Fibroblast of the conjunctiva (primary cell): Measurements from ENCODE around the gene NUP205.
A peak's percentile ranks its signal among the peaks of the same experiment; 100 is the strongest.
"Not testable (repeated sequence)": the region's sequence is repeated elsewhere in the genome, so short reads cannot be mapped to it uniquely, and the experiment has no call there.

Experiments
- DNase-seq: peaks from one replicate; pipeline ENCODE4 v3.0.0-alpha.2; 2010; ENCODE audit warnings: low read depth

NUP205 gene

DNA sequence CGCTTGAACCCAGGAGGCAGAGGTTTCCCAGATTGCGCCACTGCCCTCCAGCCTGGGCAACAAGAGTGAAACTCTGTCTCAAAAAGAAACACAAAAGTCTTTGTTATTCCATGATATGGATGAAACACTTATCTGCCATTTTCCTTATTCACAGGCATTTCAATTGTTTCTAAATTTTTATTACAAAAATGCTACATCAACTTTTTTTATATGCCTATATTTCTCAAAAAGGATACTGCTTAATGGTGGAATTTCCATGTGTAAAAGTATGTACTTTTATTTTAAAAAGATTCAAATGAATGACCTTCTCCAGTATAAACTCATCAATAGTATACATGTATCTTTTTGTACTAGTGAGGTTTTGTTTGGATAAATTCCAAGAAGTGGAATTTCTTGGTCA is 62.7 kb downstream of the NUP205 start:
- no peak for DNase-seq

DNA sequence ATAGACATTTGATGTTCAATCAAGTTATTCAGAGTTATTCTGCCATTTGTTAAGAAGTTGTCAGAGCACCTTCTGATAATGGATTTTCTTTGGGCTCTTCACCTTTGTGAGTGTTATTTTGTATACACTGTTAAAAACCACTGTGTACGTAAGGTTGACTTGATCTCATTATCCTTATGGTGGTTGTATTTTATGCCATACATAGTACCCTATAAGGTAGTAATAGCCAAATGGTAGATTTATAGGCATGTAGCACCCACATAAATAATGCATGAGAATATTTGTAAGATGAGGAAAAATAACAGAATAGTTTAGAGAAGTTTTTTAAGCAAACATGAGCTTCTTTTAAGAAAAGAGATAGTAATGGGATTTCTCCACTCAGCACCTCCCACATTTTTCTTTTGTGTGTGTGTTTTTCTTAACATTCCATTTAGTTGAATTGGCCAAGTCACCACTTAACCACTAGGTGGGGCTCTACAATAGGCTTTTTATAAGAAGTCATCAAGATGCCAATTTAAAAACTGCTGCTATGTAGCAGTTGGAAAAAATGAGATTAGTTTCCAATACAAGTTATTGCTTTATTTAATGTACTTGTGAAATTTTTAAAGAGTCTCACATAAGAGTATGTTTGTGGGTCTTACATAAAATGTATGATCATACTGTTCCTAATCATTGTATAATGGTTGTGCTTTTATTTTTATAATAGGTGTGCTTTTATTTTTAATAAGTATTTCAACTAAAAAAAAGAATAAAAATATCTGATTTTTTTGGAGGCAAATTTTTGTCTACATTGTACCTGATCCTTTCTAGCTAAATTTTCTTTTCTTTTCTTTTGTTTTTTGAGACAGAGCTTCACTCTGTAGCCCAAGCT is 63.5 kb downstream of the NUP205 start:
- DNase-seq = peak; percentile 78

DNA sequence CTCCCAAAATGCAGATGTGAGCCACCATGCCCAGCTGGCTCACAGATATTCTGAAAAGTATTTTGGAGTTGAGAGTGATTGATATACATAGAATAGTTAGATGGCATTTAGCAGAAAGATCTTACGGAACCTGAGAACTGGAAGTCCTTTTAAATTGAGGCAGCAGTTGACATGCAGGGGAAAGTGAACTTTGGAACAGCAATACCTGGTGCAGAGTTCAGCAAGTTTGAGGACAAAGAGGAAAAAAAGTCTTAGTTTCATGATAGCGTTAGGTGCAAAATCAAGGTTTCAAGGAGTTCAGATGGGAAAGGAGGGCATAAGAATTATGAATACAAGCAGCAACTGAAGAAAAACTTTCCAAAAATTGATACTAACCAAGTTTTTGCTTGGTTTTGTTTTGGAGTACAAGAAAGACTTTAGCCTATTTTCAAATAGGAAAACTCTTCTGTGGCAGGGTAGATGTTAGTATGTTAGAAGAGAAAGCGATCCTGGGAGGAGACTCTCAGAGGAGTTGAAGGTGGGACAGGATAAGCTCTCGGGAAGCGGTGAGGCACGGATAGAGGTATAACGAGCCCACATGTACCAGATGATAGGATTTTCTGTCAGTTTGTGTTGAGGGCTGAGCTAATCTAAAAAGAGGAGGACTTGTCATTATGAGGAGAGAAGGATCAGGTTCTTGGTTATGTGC is 76.6 kb downstream of the NUP205 start:
- DNase-seq = no peak

DNA sequence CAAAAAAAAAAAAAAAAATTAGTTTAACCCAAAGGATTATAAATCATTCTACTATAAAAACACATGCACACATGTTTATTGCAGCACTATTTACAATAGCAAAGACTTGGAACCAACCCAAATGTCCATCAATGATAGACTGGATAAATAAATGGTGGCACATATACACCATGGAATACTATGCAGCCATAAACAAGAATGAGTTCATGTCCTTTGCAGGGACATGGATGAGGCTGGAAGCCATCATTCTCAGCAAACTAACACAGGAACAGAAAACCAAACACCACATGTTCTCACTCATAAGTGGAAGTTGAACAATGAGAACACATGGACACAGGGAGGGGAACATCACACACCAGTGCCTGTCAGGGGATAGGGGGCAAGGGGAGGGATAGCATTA is 82.0 kb downstream of the NUP205 start:
- DNase-seq = not testable (repeated sequence)

DNA sequence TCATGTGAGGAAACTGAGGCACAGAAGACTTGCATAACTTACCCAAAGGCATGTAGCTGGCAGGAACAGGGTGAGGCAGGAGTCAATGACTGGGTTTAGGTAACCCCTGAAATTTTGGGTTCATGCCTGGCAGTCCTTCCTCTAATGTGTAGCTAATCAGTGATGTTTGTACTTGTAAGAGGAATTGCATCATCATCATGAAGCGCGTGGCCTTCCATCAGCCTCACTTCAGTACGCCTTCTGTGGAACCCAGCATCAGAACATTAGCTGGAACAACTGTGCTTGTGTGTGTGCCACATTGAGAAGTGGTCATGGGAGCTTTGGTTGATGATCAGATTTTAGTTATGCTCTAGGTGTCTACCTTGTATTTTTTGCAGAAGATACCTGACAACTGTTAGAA is 86.4 kb downstream of the NUP205 start:
- peak; percentile 9 for DNase-seq

DNA sequence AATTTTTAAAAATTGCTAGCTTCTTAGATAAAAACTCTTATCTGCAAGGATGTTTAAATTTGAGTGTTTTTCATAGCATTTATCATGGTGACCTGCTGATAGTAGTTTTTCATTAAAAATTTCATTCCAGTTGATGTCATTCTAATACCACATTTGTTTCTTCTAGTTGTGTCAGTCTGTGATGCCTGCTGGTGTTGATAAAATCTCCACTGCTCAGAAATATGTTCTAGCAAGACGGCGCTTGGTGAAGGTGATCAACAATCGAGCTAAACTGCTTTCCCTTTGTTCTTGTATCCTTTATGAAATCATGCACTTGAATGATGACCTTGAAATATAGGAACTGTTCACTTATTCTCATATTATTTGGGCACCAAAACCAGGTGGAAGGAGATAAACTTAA is 87.0 kb downstream of the NUP205 start:
- no peak for DNase-seq

DNA sequence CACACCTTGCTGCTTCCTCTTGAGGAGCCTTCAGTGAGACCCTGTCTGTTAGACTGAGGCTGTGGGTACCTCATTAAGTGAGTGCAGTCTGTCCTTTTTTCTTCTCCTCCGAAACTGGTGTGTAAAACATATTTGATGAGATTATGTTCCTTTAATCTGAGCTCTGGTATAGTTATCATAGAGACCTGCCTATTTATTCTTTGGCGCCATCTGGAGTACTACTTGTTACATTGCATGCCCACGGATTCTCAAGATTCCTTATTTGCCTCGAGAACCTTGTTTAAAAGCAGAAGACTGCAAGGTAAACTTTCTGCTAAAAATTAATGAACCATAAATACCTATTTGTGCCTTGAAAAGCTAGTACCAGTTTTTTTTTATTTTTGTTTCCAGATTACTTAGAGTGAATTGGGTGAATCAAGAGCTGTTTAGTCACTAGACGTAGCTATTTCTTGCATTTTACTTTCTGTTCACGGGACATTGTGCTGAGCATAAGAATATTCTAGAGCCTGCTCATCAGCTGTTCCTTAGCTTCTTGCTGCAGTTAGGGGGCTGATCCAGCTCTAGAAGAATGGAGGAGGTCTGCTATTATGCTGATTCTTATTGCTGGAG is 87.7 kb downstream of the NUP205 start:
- DNase-seq = peak; percentile 43

DNA sequence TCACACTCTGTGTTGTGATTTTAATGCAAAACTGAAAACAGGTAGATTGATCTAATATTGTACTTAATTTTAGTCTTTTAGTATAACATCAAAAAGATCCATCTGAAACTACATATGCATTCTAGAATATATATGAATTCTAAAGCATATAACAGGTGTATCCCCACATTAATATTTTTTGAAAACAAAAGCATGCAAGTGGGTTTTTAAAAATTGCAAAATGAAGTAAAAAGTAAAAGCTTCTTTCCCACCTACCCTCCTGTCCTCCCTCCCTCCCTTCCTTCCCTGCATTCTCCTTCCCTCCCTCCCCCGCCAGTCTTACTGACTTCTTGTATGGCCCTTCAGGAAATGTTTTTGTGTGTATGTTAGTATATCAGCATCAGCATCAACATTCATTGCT is 90.0 kb downstream of the NUP205 start:
- DNase-seq = no peak

DNA sequence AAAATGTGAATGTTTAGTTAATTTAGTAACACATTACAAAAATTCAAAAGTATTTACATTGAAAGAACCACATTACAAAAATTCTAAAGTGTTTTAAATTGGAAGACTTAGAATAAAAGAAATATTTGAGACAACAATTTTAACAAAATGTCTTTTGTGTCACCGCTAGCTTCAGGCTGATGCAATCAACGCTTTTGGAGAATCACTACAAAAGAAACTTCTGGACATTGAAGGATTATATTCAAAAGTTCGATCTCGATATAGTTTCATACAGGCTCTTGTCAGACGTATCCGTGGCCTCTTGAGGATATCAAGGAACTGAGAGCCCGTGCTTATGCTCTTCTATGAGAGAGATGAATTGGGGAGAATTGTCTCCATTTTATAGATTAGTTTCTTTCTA is 90.5 kb downstream of the NUP205 start:
- DNase-seq = no peak

DNA sequence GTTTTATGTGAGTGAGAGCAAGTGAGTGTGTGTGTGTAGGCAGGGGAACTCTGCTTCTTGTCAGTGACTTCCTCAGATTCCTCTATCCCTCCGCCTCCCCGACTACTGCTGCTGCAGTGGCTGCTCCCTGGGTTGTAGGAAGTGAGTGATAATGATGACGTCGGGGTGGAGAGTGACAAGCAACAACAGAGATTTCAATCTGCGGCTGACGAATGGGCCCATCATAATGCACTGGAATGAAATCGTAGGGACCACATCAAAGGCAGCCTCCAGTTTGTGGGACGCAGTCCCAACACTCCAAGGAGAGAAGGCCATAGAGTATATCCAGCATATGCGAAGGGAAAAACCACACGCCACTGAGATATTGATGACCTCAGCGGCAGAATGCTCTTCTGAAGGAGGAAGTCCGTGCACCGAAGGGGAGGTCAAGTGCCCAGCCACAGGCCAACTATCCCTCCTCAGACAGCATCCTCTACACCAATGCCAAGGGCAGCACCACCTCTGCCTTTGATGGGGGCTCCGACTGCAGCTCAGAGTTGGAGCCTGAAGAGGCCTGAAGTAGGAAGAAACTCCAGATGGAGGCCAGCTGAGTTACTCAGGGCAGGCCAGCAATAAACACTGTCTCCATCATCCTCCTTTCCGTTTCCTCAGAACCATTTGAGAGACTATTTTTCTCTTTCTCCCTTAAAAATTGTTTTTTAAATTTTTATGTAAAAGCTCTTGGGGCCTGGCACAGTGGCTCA is 93.3 kb downstream of the NUP205 start:
- DNase-seq = no peak

DNA sequence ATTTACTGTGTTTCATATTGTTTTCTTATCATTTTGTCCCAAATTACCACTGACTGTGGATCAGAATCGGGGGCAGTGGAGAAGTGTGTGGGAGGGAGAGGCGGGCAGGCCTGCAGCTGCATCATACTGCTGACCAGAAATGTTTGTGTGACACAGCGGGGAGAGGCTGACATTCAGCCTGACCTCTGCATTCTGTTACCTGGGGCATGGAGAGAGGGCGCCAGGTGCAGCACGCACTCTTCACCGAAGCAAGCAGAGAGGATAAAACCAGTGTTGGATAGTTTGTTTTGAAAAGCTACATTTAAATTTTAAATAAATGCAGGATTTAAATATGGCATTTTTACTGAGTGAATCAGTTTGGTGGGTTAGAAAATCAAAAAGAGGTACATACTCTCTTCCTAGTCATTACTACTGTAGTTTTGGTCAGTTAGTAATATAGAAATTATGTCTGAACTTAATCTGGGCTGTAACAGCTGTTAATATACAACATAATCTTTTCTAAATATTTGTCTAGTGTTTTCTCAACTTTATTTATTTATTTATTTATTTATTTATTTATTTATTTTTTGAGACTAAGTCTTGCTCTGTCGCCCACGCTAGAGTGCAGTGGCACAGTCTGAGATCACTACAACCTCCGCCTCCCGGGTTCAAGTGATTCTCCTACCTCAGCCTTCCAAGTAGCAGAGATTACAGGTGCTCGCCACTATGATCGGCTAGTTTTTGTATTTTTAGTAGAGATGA is 95.8 kb downstream of the NUP205 start:
- no peak for DNase-seq

DNA sequence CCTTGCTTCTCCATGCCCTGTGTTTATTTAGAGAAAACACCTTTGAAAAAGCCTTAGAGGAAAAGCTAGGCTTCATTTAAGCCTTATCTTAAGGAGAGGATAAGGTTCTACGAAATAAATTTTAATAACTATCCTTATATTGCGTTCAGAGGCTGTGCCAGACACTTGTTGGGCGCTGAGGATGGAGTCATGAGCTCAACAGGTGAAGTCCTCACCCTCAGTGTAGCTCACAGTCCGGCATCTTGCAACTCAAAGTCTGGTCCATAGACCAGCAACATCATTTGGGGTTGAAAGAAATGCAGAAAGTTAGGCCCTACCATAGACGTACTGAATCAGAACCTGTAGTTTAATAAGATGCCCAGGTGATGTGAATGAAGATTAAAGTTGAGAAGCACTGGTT is 100.8 kb downstream of the NUP205 start:
- DNase-seq = no peak

DNA sequence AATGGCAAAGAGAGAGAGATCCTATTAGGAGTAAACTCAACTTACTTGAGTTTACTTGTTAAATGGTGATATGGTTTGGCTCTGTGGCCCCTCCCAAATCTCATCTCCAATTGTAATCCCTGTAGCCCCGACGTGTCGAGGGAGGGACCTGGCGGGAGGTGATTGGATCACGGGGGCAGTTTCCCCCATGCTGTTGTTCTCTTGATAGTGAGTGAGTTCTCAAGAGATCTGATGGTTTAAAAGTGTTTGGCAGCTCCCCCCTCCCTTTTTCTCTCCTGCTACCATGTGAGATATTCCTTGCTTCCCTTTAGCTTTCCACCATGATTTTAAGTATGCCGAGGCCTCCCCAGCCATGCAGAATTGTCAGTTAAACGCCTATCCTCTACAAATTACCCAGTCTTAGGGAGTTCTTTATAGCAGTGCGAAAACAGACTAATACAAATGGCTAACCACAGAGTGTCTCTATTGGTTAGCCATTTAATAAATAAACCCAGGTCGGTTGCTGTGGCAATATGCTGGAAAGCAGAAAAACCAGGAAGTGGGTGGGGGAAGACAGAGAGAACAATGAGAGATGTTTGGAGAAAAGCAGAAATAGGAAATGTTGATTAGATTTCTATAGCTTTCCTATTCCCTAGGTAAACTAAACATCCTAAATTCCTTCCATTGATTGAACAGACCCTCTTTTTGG is 101.6 kb downstream of the NUP205 start:
- no peak for DNase-seq

DNA sequence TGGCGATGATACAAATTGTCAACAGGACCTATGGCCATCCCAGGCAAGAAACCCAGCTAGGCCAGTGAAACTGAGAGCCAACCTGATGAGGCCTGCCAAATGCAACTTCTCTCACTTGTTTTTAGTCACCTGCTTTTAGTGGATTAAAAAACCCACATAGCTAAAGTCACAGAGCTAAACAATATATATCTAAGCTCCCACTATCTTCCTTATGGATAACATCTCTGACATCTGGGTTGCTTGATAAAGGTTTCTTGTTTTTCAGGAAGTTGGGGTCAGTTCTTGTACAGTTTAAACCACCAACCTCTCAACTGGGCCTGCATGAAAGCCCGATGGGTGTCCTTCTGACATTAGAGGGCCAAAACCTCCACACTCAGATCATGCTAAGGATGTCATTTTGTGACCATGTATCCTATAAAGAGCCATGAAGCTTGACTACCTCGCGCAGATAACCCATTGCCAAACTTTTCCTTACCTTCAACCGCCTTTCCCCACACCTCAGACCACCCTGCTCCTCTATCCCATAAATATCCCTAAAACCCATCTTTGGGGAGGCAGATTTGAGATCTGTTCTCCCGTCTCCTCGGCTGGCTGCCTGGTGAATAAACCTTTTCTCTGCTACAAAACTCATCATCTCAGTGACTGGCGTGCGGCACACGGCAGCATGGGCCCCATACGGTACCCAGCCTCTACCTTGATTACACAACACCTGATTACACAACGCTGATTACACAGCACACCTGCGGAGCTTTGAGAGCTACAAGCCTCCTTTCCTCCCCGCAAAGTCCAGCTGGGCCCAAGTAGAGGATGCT is 103.8 kb downstream of the NUP205 start:
- no peak for DNase-seq

DNA sequence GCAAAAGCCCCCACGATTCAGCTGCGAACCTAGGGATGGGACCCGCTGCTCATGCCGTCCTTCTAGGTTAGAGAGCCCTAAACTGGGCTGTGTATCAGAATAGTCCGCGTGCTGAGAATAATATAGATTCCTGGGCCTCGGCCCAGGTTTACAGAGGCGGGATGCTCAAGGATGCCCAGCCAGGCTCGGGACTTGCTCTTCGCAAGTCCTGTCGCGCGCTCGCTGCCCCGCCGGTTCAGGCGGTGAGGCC is 104.3 kb downstream of the NUP205 start:
- DNase-seq = no peak

DNA sequence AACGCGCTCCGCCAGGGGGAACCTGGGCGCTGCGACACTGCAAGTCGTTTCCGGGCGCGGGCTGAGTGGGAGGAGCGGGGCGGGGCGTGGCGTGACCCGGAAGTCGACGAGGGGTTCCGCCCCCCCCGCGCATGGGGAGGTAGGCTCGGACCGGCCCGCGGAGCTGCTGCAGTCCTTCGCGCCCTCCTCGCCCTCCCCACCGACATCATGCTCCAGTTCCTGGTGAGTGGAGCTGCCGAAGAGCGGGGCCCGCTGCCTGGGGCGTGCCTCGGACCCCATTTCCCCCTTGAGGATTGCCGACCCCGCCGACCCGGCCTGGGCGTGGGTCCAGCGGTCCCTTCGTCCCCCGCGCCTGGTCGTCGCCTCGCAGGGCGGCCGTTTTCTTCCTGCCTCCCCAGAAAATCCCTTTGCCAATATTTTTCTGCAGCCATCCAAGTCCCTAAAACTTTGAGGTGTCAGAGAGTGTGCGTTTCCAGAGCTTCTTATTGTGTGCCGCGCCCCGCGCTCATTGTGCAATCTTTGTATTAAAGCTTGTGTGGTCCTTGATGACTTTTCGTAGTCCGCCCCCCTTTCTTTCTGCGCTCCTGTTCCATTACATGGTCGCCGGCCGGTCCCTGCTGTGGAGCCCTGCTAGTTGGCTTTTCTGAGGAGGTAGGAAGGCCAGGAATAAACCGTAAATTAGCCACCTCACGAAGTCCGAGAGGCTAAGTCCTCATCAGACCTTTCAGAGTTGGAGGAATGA is 104.8 kb downstream of the NUP205 start, which contains the start of gene STMP1:
STMP1 (plus strand) TSS at position 142 of the 742 bp plus-strand sequence.
- peak; percentile 93 for DNase-seq

DNA sequence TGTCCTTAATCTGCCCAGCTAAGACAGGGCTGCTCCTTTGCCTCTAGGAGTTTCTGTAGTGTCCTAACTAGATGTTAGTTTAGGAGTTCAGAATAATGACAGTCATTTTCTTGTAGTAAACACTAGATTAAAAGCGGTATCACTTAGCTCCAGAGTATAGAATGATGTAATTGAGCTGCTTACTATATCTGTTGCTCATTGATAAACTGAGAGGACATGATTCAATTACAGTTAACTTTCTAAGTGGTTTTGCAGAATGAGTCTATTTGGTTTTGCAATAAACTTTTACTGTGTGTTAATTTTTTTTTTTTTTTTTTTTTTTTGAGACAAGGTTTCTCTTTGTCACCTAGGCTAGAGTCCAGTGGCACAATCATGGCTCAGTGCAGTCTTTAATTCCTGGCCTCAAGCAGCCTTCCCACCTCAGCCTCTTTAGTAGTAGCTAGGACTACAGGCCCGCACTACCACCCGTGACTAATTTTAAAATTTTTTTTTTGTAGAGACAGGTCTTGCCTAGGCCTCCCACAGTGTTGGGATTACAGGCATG is 106.4 kb downstream of the NUP205 start:
- no peak for DNase-seq

DNA sequence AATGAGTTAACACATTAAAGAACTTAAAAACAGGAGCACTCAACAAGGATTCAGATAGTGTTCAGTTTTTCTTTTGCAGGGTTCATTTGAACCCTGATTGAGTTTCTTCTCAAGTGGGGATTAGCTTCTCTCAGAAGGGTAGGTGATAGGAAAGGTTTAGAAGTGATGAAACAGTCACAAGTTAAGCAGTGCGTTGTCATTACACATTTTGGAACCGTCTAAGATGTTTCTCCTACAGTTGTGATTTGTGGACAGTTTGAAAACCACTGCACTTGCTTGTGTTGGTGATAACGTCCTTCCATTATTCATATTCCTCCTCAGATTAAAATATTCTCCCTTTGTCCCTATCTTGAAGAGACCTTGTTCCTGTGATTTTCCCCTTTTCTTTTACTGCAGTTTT is 107.3 kb downstream of the NUP205 start:
- no peak for DNase-seq

DNA sequence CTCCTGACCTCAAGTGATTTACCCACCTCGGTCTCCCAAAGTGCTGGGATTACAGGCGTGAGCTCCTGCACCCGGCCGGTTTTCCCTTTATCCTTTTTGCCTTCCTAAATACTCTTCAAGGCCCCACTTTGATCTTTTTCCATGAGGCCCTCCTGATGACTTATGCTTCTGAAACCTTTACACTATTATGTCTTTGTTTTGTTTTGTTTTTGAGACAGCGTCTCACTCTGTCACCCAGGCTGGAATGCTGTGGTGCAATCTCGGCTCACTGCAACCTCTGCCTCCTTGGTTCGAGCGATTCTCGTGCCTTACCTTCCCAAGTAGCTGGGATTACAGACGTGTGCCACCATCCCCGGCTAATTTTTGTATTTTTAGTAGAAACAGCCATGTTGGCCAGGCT is 108.4 kb downstream of the NUP205 start:
- no peak for DNase-seq
